Natural killer cell treated with Interleukin-12 subunit alpha and Interleukin-12 subunit beta and Interleukin-15 and Interleukin-18, amount 100 ng/mL, for 72 hours (primary cell): Measurements from ENCODE around the gene PPME1. TPM values are rescaled to one million over a fixed set of nuclear protein-coding genes. Genes with fewer than 3 reads are reported as not detected.

Experiments used
- ATAC-seq, 2 donors: fragments of 150-1000 bp; cut with Tn5 transposase in 1 of 2; sonication (Bioruptor Pico), chemical (Tn5 transposase) in 1 of 2; 2 replicates each; pipeline ENCODE4 v1.10.0; 2021
- DNase-seq: peaks from one replicate; pipeline ENCODE4 v3.0.0; 2022; ENCODE audit warnings: low spot score
- H3K27ac Mint-ChIP-seq, 2 donors: 1 replicate in 1 of 2; 2 replicates in 1 of 2; pipeline ENCODE4 v1.8.0; 2022; ENCODE audit warnings: mixed read lengths in 2 of 2, mild to moderate bottlenecking in 1 of 2, moderate library complexity in 1 of 2
- H3K27me3 Mint-ChIP-seq, 2 donors: 1 replicate in 1 of 2; 2 replicates in 1 of 2; pipeline ENCODE4 v1.8.0; 2022; ENCODE audit warnings: mixed read lengths in 2 of 2
- H3K36me3 Mint-ChIP-seq: one replicate; pipeline ENCODE4 v1.8.0; 2022; ENCODE audit warnings: mixed read lengths
- H3K4me1 Mint-ChIP-seq, 2 donors: 1 replicate in 1 of 2; 2 replicates in 1 of 2; pipeline ENCODE4 v1.8.0; 2022; ENCODE audit warnings: low read depth in 2 of 2, mixed read lengths in 2 of 2, mild to moderate bottlenecking in 1 of 2
- H3K4me3 Mint-ChIP-seq: one replicate; pipeline ENCODE4 v1.8.0; 2022; ENCODE audit warnings: mixed read lengths
- H3K9me3 Mint-ChIP-seq: 2 replicates; pipeline ENCODE4 v1.8.0; 2022; ENCODE audit warnings: mixed read lengths
- total RNA-seq, 2 donors: library from RNA; stranded (reverse); gene quantifications; one replicate each; pipeline ENCODE4 v1.2.3, GENCODE V29; 2022

The PPME1 gene
- total RNA-seq, 2 donors from 2014 or later, result 50.6 to 51.5 TPM

DNA sequence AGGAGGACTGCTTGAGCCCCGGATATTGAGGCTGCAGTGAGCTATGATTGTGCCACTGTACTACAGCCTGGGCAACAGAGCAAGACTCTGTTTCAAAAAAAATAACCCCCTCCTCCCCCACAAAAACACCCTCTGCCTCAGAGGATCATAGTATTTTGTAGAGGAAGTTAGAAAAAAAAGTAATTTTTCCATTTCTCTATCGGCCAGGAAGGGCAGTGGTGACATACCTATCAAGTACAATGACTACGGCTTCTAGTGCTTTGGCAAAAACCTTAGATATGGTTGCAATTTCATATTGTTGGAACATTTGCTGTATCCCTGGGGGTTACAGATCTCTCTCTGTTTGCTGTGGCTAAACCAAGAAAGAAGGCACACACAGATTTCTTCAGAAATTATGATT lies 29.2 kb upstream of the PPME1 start:
- Mint-ChIP-seq H3K27me3 (no peaks in the 10 kb centered on the region), H3K9me3 (no peaks in the 10 kb centered on the region), H3K4me1 (peaks cover 4 to 7% of the 10 kb centered on the region in 2 donors), H3K4me3 (no peak overlapping the region), H3K36me3 (no peaks in the 10 kb centered on the region), H3K27ac (no peak overlapping the region)
- ATAC-seq, result no peak
- DNase-seq, result no peak

DNA sequence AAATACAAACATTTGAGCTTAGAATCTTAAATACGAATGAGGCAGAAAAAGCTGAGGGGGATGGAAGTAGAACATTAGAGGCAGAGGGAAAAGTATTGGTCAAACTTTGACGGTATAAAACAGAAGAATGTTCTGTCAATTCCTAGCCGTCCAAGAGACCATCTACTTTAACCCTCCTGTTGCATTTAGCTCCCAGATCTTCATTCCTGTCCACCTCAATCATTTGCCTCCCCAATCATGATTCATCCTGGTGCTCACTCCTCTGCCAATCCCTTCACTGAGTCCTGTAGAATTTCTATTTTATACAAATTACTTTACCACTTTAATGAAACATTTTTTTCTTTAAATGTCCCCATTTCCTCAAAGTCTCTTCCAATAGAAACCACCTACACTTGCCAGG lies 28.5 kb upstream of the PPME1 start:
- no peak for DNase-seq
- H3K27me3 Mint-ChIP-seq, result no peaks in the 10 kb centered on the region
- no peak overlapping the region for H3K27ac Mint-ChIP-seq
- H3K36me3 Mint-ChIP-seq, result no peaks in the 10 kb centered on the region
- ATAC-seq, result no peak
- no peak overlapping the region for H3K4me3 Mint-ChIP-seq
- H3K9me3 Mint-ChIP-seq, result no peaks in the 10 kb centered on the region
- peaks cover 4 to 7% of the 10 kb centered on the region in 2 donors for H3K4me1 Mint-ChIP-seq

DNA sequence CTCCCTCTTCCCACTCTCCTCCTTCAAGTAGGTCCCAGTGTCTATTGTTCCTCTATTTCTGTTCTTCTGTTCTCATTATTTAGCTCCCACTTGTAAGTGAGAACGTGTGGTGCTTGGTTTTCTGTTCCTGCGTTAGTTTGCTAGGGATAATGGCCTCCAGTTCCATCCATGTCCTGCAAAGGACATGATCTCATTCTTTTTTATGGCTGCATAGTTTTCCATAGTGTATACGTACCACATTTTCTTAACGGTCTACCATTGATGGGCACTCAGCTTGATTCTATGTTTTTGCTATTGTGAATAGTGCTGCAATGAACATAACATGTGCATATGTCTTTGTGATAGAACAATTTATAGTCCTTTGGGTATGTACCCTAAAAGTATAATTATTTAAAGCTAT lies 26.5 kb upstream of the PPME1 start:
- no peak for ATAC-seq
- Mint-ChIP-seq H3K4me1 (peaks cover 7 to 9% of the 10 kb centered on the region in 2 donors), H3K27ac (no peak overlapping the region), H3K4me3 (no peak overlapping the region), H3K9me3 (no peaks in the 10 kb centered on the region), H3K36me3 (no peaks in the 10 kb centered on the region), H3K27me3 (no peaks in the 10 kb centered on the region)
- no peak for DNase-seq

DNA sequence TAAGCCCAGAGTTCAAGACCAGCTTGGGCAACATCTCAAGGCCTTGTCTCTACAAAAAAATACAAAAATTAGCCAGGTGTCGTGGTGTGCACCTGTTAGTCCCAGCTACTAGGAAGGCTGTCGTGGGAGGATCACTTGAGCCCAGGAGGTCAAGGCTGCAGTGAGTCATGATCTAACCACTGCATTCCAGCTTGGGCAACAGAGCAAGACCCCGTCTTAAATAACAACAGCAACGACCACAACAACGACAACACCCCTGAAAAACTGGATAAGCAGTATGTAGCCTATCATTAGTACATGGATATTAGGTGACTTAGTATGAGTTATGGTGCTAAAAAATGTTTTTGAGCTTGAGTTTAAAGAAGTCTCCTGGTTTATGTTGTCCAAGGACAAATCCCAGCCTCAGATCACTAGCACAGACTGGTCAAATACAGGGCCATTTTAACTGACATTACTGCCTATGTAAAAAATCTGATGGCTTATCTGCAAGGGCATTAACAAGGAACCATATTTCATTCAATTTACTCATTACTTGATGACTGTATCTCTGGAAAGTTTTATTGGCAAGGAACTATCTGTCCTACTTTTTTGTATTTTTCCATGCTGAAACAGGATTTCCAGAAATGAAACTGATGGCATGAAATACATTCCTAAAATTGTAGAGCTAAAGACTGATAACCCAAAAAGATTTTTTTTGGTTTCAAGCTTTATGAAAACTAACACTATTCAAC lies 23.7 kb upstream of the PPME1 start:
- Mint-ChIP-seq H3K4me3 (no peak overlapping the region), H3K27me3 (no peaks in the 10 kb centered on the region), H3K9me3 (no peaks in the 10 kb centered on the region), H3K36me3 (no peaks in the 10 kb centered on the region), H3K4me1 (peaks cover 7 to 15% of the 10 kb centered on the region in 2 donors), H3K27ac (no peak overlapping the region)
- no peak for DNase-seq
- no peak for ATAC-seq

DNA sequence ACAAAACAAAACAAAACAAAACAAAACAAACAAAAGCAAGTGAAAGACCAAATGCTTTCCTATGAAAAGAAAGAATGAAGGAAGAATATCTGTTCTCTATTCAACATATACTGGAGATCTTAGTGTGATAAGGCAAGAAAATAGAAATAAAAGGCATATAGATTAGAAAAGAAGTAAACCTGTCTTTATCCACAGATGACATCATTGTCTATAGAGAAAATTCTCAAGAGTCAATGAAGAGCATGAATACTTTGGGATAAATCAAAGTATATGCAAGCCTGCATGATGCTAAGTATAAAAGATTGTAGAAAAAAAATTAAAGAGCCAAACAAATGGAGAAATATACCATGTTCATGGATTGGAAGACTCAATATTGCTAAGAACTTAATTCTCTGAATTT lies 17.9 kb upstream of the PPME1 start:
- DNase-seq (no peak), ATAC-seq (no peak)
- H3K9me3 Mint-ChIP-seq, result no peaks in the 10 kb centered on the region
- H3K27ac Mint-ChIP-seq, result no peak overlapping the region
- H3K4me3 Mint-ChIP-seq, result no peak overlapping the region
- H3K27me3 Mint-ChIP-seq, result no peaks in the 10 kb centered on the region
- peaks cover 8% of the 10 kb centered on the region for H3K36me3 Mint-ChIP-seq
- peaks cover 3 to 16% of the 10 kb centered on the region in 2 donors for H3K4me1 Mint-ChIP-seq

DNA sequence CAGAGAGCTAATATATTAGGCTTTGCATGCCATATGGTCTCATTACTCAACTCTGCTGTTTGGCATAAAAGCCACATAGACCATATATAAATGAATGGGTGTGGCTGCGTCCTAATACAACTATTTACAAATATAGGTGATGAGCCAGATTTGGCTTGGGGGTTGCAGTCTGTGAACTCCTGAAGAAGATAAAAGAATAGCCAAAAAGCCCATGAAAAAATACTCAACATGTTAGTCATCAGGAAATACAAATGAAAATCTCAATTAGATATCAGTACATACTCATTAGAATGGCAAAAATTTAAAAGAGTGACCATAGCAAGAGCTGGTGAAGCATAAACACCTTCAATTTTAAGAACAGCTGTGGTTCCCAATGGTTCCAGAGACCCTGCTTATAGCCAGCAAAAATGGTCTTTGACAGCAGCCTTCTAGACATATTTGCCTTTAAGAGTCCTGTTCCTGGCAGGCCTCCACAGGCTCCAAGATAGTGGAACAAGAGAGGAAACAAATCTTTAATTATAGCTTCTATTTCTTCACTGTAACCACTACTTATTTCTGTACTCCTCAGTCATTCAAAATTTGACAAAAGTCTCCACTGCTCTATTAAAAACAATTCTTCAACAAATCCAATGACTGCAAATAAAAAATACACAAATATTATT lies 16.3 kb upstream of the PPME1 start:
- Mint-ChIP-seq H3K27ac (no peak overlapping the region), H3K27me3 (no peaks in the 10 kb centered on the region), H3K36me3 (peaks cover 8% of the 10 kb centered on the region), H3K4me3 (no peak overlapping the region), H3K9me3 (no peaks in the 10 kb centered on the region), H3K4me1 (peaks cover 3 to 10% of the 10 kb centered on the region in 2 donors)
- ATAC-seq, result no peak
- no peak for DNase-seq

DNA sequence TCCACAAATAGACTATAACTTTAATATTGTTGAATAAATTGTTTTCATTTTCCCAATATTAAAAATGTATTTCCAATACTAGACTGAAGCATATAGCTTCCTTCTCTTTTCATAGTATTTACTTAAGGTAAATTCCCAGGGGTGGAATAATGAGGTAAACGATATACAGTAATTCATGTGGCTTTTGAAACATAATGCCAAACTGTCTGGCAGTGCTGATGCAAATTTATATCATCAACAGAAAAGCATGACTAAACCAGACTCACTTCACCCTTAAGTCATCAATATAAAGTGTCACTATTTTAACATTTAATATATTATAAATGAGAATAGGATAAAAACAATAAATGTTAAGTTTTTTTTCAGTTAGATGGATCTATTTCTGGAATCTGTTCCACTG lies 13.9 kb upstream of the PPME1 start:
- peaks cover 4 to 9% of the 10 kb centered on the region in 2 donors for H3K4me1 Mint-ChIP-seq
- no peaks in the 10 kb centered on the region for H3K9me3 Mint-ChIP-seq
- H3K36me3 Mint-ChIP-seq, result peaks cover 14% of the 10 kb centered on the region
- DNase-seq (no peak), ATAC-seq (no peak)
- no peak overlapping the region for H3K4me3 Mint-ChIP-seq
- H3K27me3 Mint-ChIP-seq, result no peaks in the 10 kb centered on the region
- H3K27ac Mint-ChIP-seq, result no peak overlapping the region

DNA sequence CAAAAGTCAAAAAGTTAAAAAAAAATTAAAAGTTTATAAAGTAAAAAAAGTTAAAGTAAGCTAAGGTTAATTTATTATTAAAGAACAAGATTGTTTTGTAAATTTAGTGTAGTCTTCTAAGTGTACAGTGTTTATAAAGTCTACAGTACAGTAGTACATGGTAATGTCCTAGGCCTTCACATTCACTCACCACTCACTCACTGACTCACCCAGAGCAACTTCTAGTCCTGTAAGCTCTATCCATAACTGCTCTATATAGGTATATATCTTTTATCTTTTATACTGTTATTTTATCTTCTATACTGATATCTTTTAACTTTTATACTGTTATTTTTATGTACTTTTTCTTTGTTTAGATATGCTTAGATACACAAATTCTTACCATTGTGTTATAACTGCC lies 11.4 kb upstream of the PPME1 start:
- peaks cover 9 to 10% of the 10 kb centered on the region in 2 donors for H3K4me1 Mint-ChIP-seq
- H3K36me3 Mint-ChIP-seq, result peaks cover 17% of the 10 kb centered on the region
- no peaks in the 10 kb centered on the region for H3K27me3 Mint-ChIP-seq
- H3K4me3 Mint-ChIP-seq, result no peak overlapping the region
- no peak overlapping the region for H3K27ac Mint-ChIP-seq
- ATAC-seq (no peak), DNase-seq (no peak)
- no peaks in the 10 kb centered on the region for H3K9me3 Mint-ChIP-seq

DNA sequence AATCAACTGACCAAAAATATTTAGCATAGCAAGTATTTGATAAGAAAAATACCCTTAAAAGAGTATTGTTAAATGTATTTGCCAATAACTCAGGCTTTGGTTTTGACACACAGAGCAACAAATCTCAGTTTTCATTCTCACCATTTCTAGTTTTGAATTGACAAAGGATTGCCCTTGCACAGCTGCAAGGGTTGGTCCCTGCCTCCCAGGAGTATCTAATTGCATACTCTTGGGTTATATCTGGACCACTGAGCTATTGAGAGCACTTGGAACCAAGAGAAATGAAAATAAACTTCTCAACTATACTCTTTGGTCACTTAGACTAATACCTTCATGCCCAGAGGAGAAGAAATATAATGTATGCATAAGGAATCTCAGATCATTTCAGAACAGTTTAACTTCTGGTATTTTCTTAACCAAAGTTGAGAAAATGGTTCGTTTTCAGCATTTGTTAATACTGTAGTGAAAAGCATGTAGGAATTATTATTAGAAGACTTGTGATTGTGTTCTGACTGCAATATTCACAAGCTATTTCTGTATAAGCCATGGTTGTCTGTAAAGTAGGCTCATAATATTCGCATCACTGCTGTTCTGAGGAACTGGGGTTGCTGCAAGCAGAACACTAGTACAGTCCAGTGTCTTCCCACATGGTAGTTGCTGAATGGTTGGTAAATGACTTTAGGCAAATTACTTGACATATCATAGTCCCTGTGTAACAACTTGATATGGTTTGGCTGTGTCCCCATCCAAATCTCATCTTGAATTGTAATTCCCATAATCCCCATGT lies 8.2 kb upstream of the PPME1 start:
- Mint-ChIP-seq H3K27me3 (no peaks in the 10 kb centered on the region), H3K27ac (no peak overlapping the region), H3K36me3 (peaks cover 17% of the 10 kb centered on the region), H3K4me1 (peaks cover 8 to 10% of the 10 kb centered on the region in 2 donors), H3K9me3 (no peaks in the 10 kb centered on the region), H3K4me3 (no peak overlapping the region)
- ATAC-seq (no peak), DNase-seq (no peak)

DNA sequence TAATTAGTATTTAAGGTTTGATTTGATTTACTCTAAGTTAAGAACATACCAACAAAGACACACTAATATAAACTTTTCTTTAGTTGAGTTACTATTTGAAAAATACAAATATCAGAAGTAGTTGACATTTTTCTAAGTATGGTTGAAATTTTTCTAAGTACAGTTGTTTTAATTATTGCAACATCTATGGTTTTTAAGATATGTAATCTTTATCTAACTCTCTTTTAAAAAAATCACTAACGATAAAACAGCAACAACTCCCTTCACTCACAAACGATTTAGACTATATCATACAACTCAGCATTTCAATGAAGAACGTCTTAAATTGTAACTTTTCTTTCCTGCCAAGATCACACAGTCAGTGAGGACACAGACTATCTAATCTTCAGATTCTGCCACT lies 2.3 kb upstream of the PPME1 start:
- DNase-seq, result no peak
- ATAC-seq, result no peak
- Mint-ChIP-seq H3K4me1 (peaks cover 3 to 6% of the 10 kb centered on the region in 2 donors), H3K36me3 (peaks cover 6% of the 10 kb centered on the region), H3K4me3 (peak overlapping the region; percentile 52), H3K27me3 (no peaks in the 10 kb centered on the region), H3K9me3 (no peaks in the 10 kb centered on the region), H3K27ac (no peak overlapping the region)

DNA sequence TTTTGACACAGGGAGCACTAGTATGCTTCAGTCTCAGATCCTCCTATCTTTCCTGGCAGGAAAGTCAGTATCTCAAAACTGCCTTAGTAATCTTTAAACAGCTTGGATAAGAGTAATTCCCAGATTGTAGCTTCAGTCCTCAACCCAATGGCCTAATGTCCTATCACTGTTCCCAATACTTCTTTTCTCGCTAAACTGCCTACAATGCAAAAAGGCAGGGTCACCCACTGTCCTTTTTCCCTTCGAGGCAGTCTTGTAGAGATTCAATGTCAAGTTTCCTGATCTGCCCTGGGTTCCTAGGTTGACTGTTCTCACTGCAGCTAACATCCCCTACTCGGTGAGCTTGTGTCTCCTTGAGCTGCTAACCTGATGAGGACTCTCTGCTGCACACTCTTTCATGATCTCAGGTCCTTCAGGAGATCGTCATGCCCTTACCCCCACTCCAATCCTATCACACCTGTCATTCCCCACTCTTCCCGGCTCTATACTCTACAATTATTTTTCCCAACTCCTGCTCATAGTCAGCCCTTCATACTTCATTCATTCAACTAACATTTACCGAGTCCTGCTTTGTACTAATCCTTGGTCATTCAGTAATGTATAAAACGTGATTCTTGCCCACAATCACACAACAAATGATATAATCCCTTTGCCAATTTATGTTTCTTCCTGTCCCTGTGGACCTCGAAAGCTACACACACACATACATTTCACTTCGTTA lies 1.2 kb upstream of the PPME1 start:
- Mint-ChIP-seq H3K9me3 (no peaks in the 10 kb centered on the region), H3K27me3 (no peaks in the 10 kb centered on the region), H3K36me3 (no peaks in the 10 kb centered on the region), H3K4me1 (peaks cover 6 to 9% of the 10 kb centered on the region in 2 donors), H3K4me3 (no peak overlapping the region), H3K27ac (no peak overlapping the region)
- ATAC-seq (no peak), DNase-seq (no peak)

DNA sequence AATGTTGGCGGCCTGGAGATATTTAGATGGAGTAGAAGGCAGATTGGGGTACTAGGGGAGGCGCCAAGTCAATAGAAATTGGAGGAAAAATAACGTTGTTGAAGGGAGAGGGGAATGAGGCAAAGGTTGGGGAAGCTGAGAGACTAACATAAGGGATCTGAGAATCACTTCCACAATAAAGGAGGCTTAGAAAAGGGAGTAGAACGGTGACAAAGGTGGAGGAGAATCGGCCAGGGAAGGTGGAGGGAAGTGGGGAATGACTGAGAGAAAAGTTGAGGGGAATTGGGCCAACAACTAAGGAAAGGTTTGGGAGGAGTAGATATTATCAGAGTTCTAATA lies 510 bp downstream of the PPME1 start:
- Mint-ChIP-seq H3K9me3 (no peaks in the 10 kb centered on the region), H3K4me3 (no peak overlapping the region), H3K27me3 (no peaks in the 10 kb centered on the region), H3K4me1 (peaks cover 6 to 9% of the 10 kb centered on the region in 2 donors), H3K27ac (no peak overlapping the region), H3K36me3 (no peaks in the 10 kb centered on the region)
- DNase-seq, result no peak
- ATAC-seq, result no peak

DNA sequence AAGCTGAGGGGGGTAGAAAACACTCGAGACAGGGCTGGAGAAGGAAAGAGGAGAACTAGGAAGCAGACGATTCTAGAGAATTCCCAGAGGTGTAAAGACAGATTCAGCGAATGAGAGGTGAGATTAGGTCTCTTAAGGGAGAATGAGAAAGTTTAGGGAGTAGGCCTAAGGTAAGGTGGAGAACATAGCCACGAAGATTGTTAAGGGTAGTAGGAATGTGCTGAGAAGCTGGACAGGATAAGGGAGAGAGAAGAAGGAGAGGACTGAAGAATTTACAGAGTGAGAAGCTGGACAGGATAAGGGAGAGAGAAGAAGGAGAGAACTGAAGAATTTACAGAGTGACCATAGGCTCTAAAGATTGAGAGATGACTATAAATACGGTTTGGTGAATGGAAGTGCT lies 908 bp downstream of the PPME1 start:
- no peaks in the 10 kb centered on the region for H3K36me3 Mint-ChIP-seq
- H3K4me1 Mint-ChIP-seq, result peaks cover 6 to 9% of the 10 kb centered on the region in 2 donors
- H3K27me3 Mint-ChIP-seq, result no peaks in the 10 kb centered on the region
- DNase-seq (no peak), ATAC-seq (no peak)
- no peak overlapping the region for H3K4me3 Mint-ChIP-seq
- no peaks in the 10 kb centered on the region for H3K9me3 Mint-ChIP-seq
- no peak overlapping the region for H3K27ac Mint-ChIP-seq

DNA sequence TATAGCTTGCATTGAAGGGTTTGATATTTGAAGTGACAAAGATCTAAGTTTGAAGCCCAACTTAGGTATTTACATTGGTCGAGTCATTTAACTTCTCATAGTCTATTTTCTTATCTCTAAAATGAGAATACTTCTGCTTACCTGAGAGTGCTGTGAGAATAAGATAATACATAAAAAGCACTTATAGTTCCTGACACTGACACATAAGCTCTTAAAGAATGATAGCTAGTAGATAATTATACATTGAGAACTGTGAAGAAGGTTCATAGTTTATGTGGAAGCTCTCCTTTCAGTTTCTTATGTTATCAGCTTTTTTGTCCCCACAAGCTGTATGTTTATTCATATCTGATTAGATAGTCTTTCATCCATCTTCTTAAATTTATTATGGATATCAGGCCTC lies 4.8 kb downstream of the PPME1 start:
- H3K9me3 Mint-ChIP-seq, result no peaks in the 10 kb centered on the region
- ATAC-seq, result no peak
- no peak overlapping the region for H3K4me3 Mint-ChIP-seq

More for the DNA sequence above, 4.8 kb downstream of the PPME1 start:
- Mint-ChIP-seq H3K27ac (no peak overlapping the region), H3K27me3 (no peaks in the 10 kb centered on the region), H3K36me3 (no peaks in the 10 kb centered on the region), H3K4me1 (peaks cover 9 to 28% of the 10 kb centered on the region in 2 donors)
- DNase-seq, result no peak
